ENCODE data around the gene KDF1.

The KDF1 gene

DNA sequence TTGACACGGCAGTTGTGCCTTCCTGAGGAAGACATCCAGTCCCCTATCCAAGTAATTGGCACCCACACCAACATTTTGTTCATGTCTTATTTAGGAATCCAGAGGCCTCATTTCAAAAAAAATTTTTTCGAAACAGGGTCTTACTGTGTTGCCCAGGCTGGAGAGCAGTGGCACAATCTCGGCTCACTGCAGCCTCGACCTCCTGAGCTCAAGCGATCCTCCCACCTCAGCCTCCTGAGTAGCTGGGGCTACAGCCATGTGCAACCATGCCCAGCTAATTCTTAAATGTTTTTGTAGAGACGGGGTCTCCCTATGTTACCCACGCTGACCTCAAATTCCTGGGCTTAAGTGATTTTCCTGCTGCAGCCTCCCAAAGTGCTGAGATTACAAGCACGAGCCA is 24.0 kb upstream of the KDF1 start:
- H3F3A ChIP-seq (ENCODE audit: insufficient read depth): no peaks in the 10 kb centered on the region
- H3K27me3 ChIP-seq (ENCODE audit: low read length): no peaks in the 10 kb centered on the region
- H2AFZ ChIP-seq (ENCODE audit: low read depth, low read length, severe bottlenecking): no peak overlapping the region
- no peak overlapping the region for H3K9ac ChIP-seq (ENCODE audit: low read length)
- TF ChIP-seq, protein P1, sequence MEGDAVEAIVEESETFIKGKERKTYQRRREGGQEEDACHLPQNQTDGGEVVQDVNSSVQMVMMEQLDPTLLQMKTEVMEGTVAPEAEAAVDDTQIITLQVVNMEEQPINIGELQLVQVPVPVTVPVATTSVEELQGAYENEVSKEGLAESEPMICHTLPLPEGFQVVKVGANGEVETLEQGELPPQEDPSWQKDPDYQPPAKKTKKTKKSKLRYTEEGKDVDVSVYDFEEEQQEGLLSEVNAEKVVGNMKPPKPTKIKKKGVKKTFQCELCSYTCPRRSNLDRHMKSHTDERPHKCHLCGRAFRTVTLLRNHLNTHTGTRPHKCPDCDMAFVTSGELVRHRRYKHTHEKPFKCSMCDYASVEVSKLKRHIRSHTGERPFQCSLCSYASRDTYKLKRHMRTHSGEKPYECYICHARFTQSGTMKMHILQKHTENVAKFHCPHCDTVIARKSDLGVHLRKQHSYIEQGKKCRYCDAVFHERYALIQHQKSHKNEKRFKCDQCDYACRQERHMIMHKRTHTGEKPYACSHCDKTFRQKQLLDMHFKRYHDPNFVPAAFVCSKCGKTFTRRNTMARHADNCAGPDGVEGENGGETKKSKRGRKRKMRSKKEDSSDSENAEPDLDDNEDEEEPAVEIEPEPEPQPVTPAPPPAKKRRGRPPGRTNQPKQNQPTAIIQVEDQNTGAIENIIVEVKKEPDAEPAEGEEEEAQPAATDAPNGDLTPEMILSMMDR (IDR thresholded peaks at IDR 0.05; ENCODE audit: insufficient read depth, low read length, poor library complexity, severe bottlenecking): no peak
- TF ChIP-seq EZH2phosphoT487 (conservative IDR thresholded peaks at IDR 0.05; ENCODE audit: low read length): no peak
- no peaks in the 10 kb centered on the region for H3K79me2 ChIP-seq (ENCODE audit: insufficient read depth, low read length)
- no peaks in the 10 kb centered on the region for H3K9me3 ChIP-seq (ENCODE audit: insufficient read depth, low read length)
- H3K4me3 ChIP-seq (ENCODE audit: insufficient read depth, low read length, poor library complexity, severe bottlenecking): no peak overlapping the region
- no peak overlapping the region for H3K27ac ChIP-seq (ENCODE audit: low read depth, low read length)
- no peaks in the 10 kb centered on the region for H3K36me3 ChIP-seq (ENCODE audit: low read length)
- no peak overlapping the region for H3K4me2 ChIP-seq (ENCODE audit: low read depth, low read length, poor library complexity, severe bottlenecking)
- H4K20me1 ChIP-seq (ENCODE audit: low read depth, low read length): no peaks in the 10 kb centered on the region
- H3K9me2 ChIP-seq (replicated peaks; ENCODE audit: insufficient read depth, low read length): no peaks in the 10 kb centered on the region

DNA sequence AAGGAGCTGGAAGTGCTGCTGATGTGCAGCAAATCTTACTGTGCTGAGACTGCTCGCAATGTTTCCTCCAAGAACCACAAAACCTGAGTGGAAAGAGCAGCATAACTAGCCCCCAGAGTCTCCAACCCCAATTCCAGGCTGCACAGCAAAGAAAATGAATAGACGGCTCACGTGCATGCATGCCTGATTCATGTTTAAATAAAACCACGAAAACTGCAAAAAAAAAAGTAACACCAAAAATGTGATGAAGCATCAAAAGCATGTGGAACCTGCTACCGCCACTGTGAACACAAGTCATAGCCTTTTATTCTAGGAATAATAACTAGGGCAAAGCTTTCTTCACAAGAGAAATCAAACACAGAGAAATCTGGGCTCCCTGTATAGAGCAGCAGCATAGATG is 23.6 kb upstream of the KDF1 start:
- Histone ChIP-seq H4K20me1 (ENCODE audit: low read depth, low read length) (no peaks in the 10 kb centered on the region), H3K4me2 (ENCODE audit: low read depth, low read length, poor library complexity, severe bottlenecking) (no peak overlapping the region), H3K36me3 (ENCODE audit: low read length) (no peaks in the 10 kb centered on the region), H2AFZ (ENCODE audit: low read depth, low read length, severe bottlenecking) (no peak overlapping the region), H3K9me2 (replicated peaks; ENCODE audit: insufficient read depth, low read length) (no peaks in the 10 kb centered on the region), H3K9ac (ENCODE audit: low read length) (no peak overlapping the region), H3K27ac (ENCODE audit: low read depth, low read length) (no peak overlapping the region), H3K9me3 (ENCODE audit: insufficient read depth, low read length) (no peaks in the 10 kb centered on the region), H3K4me3 (ENCODE audit: insufficient read depth, low read length, poor library complexity, severe bottlenecking) (no peak overlapping the region), H3K79me2 (ENCODE audit: insufficient read depth, low read length) (no peaks in the 10 kb centered on the region), H3F3A (ENCODE audit: insufficient read depth) (no peaks in the 10 kb centered on the region), H3K27me3 (ENCODE audit: low read length) (no peaks in the 10 kb centered on the region)
- TF ChIP-seq, protein P1 (IDR thresholded peaks at IDR 0.05; ENCODE audit: insufficient read depth, low read length, poor library complexity, severe bottlenecking): no peak
- no peak for TF ChIP-seq EZH2phosphoT487 (conservative IDR thresholded peaks at IDR 0.05; ENCODE audit: low read length)

DNA sequence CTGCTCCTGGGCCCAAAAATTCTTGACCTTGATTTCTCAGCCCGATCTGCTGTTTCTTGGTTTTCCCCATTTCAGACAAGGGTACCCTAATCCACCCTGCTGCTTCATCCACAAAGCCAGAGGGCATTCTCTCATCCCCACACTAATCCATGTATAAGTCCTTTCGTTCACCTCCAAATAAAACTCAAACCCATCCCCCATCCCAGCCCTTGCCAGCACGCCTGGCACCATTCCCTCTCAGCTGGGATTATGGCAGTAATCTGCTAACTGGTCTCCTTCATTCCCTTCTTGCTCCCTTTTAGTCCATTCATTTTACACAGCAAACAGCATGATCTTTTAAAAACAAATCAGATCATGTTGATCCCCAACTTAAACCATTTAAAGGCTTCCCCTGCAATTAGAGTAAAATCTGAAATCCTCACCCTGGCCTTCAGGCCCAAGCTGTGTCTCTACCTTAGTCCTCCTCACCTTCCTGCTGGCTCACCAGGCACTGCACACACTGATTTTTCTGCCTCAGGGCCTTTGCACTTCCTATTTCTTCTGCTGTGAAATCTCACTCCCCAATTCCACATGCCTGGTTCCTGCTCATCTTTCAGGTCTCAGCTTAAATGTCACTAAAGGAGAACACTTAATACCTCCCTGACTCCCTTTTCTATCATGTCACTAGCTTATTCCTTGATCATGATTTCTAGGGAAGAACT is 21.0 kb upstream of the KDF1 start:
- H3K27me3 ChIP-seq (ENCODE audit: low read length): no peaks in the 10 kb centered on the region
- H3F3A ChIP-seq (ENCODE audit: insufficient read depth): no peaks in the 10 kb centered on the region
- no peak overlapping the region for H3K4me3 ChIP-seq (ENCODE audit: insufficient read depth, low read length, poor library complexity, severe bottlenecking)
- no peak overlapping the region for H3K4me2 ChIP-seq (ENCODE audit: low read depth, low read length, poor library complexity, severe bottlenecking)
- no peaks in the 10 kb centered on the region for H3K36me3 ChIP-seq (ENCODE audit: low read length)
- H4K20me1 ChIP-seq (ENCODE audit: low read depth, low read length): no peaks in the 10 kb centered on the region
- H3K9me2 ChIP-seq (replicated peaks; ENCODE audit: insufficient read depth, low read length): no peaks in the 10 kb centered on the region
- no peak overlapping the region for H2AFZ ChIP-seq (ENCODE audit: low read depth, low read length, severe bottlenecking)
- no peak for TF ChIP-seq EZH2phosphoT487 (conservative IDR thresholded peaks at IDR 0.05; ENCODE audit: low read length)
- TF ChIP-seq, protein P1 (IDR thresholded peaks at IDR 0.05; ENCODE audit: insufficient read depth, low read length, poor library complexity, severe bottlenecking): no peak
- H3K9ac ChIP-seq (ENCODE audit: low read length): no peak overlapping the region
- H3K79me2 ChIP-seq (ENCODE audit: insufficient read depth, low read length): no peaks in the 10 kb centered on the region
- no peak overlapping the region for H3K27ac ChIP-seq (ENCODE audit: low read depth, low read length)
- no peaks in the 10 kb centered on the region for H3K9me3 ChIP-seq (ENCODE audit: insufficient read depth, low read length)
